ENCODE data around the gene ZSCAN10.

GRCh38 chr16:3143189-3143588, 44.1 kb upstream of the ZSCAN10 start:
- TF ChIP-seq CTCF (IDR thresholded peaks at IDR 0.05) (no peak), POLR2A (IDR thresholded peaks at IDR 0.05) (no peak)

Measured in sigmoid colon (tissue), 3 donors.